PC-3 (cell line): ENCODE results near the gene C14orf119. TPM values are rescaled to one million over a fixed set of nuclear protein-coding genes. Genes with fewer than 3 reads are reported as not detected.

Source experiments
- ATAC-seq: fragments of 200-7000 bp; cut with Tn5 transposase; 2 replicates; pipeline ENCODE4 v1.9.1; 2020; ENCODE audit warnings: mild to moderate bottlenecking, moderate library complexity
- BruUV-seq: library from RNA; stranded (reverse); fragments of 400-500 nt; replicated peaks from 2 replicates; lab custom pipeline; 2021; lab: Mats Ljungman, UMichigan
- CTCF ChIA-PET: fragments of 300-600 bp; sonication (Branson Sonifier 250); formaldehyde crosslinking; loops from one replicate; lab custom pipeline; 2022; ENCODE audit warnings: antibody characterized with exemption; lab: Charles Lee
- POLR2A ChIA-PET: fragments of 300-600 bp; sonication (Branson Sonifier 250); formaldehyde crosslinking; loops from one replicate; lab custom pipeline; 2022; ENCODE audit warnings: antibody characterized with exemption; ENCODE audit not compliant: unreplicated experiment; lab: Charles Lee
- DNase-seq: peaks from one replicate; pipeline ENCODE4 v3.0.0-alpha.2; 2015
- H2AFZ ChIP-seq: fragments of 300-600 bp; sonication (generic); 2 replicates; pipeline ENCODE4 v1.6.0; 2016; ENCODE audit warnings: antibody characterized with exemption, low read length
- H3F3A ChIP-seq: fragments of 300-600 bp; sonication (generic); one replicate; pipeline ENCODE4 v1.6.0; 2017; ENCODE audit warnings: antibody characterized with exemption, low read length, control low read depth, mild to moderate bottlenecking; ENCODE audit not compliant: unreplicated experiment
- H3K27ac ChIP-seq: fragments of 300-600 bp; sonication (generic); 2 replicates; pipeline ENCODE4 v1.5.1; 2016; ENCODE audit warnings: mild to moderate bottlenecking, low read length
- H3K27me3 ChIP-seq: fragments of 300-600 bp; sonication (generic); 2 replicates; pipeline ENCODE4 v1.6.1; 2016; ENCODE audit warnings: low read length, mixed read lengths
- H3K36me3 ChIP-seq: fragments of 300-600 bp; sonication (generic); 2 replicates; pipeline ENCODE4 v1.6.1; 2016; ENCODE audit warnings: low read depth, mixed run types, low read length, mixed read lengths
- H3K4me1 ChIP-seq: fragments of 300-600 bp; sonication (generic); 2 replicates; pipeline ENCODE4 v1.5.1; 2016; ENCODE audit warnings: low read length; ENCODE audit not compliant: insufficient read depth
- H3K4me2 ChIP-seq: fragments of 300-600 bp; sonication (generic); 2 replicates; pipeline ENCODE4 v1.6.0; 2016; ENCODE audit warnings: low read length
- H3K4me3 ChIP-seq: fragments of 300-600 bp; sonication (generic); 2 replicates; pipeline ENCODE4 v1.5.1; 2016; ENCODE audit warnings: mild to moderate bottlenecking, low read length, mixed read lengths
- H3K79me2 ChIP-seq: fragments of 300-600 bp; sonication (generic); 2 replicates; pipeline ENCODE4 v1.6.1; 2017; ENCODE audit warnings: low read length, mixed read lengths
- H3K9ac ChIP-seq: fragments of 300-600 bp; sonication (generic); 2 replicates; pipeline ENCODE4 v1.6.0; 2016; ENCODE audit warnings: mild to moderate bottlenecking, low read length
- H3K9me2 ChIP-seq: fragments of 300-600 bp; sonication (generic); replicated peaks from 2 replicates; pipeline ENCODE4 v1.6.1; 2016; ENCODE audit warnings: mixed run types, low read length, mixed read lengths
- H3K9me3 ChIP-seq: fragments of 300-600 bp; sonication (generic); 2 replicates; pipeline ENCODE4 v1.6.1; 2016; ENCODE audit warnings: low read length, mixed read lengths
- H4K20me1 ChIP-seq: fragments of 300-600 bp; sonication (generic); 2 replicates; pipeline ENCODE4 v1.6.1; 2016; ENCODE audit warnings: low read length, mixed read lengths
- CTCF ChIP-seq: fragments of 300-600 bp; sonication (generic); conservative IDR thresholded peaks from 2 replicates; pipeline ENCODE4 v1.5.1; 2017; ENCODE audit warnings: antibody characterized with exemption, low read depth, mild to moderate bottlenecking, low read length
- EZH2 ChIP-seq: fragments of 300-600 bp; sonication (generic); IDR thresholded peaks from one replicate; pipeline ENCODE4 v1.6.1; 2017; ENCODE audit warnings: antibody characterized with exemption, mild to moderate bottlenecking, low read length; ENCODE audit not compliant: unreplicated experiment
- EZH2phosphoT487 ChIP-seq: fragments of 300-600 bp; sonication (generic); IDR thresholded peaks from 2 replicates; pipeline ENCODE4 v1.6.1; 2018; ENCODE audit warnings: mild to moderate bottlenecking, antibody characterized with exemption, low read length, borderline replicate concordance
- intact Hi-C: fragments of 100-400 bp; cut with micrococcal nuclease; formaldehyde crosslinking; loops from 2 replicates; pipeline ENCODE4 v1.9.0; 2023
- total RNA-seq: library from RNA; depleted of rRNA; stranded (reverse); fragments of >200 nt; gene quantifications from 2 replicates; pipeline ENCODE4 v1.2.3, GENCODE V29; 2014

Gene C14orf119
- total RNA-seq, 1 experiment from 2014 or later: 49.6 TPM

- no TSS peak for BruUV-seq
- no peak for ATAC-seq
These were observed 35.6 kb downstream of the C14orf119 start for GRCh38 chr14:23130871-23131270.

GRCh38 chr14:23131482-23131881 is 36.2 kb downstream of the C14orf119 start:
- H3K79me2 ChIP-seq: no peaks in the 10 kb centered on the region
- H3K9me3 ChIP-seq: no peaks in the 10 kb centered on the region
- no peak for DNase-seq
- no peaks in the 10 kb centered on the region for H3K9me2 ChIP-seq
- ChIA-PET POLR2A (no interaction called here), CTCF (no interaction called here)
- peaks cover 14% of the 10 kb centered on the region for H3K4me1 ChIP-seq
- H3K36me3 ChIP-seq: no peaks in the 10 kb centered on the region
- no peak overlapping the region for H2AFZ ChIP-seq
- H3K27ac ChIP-seq: no peak overlapping the region
- no peaks in the 10 kb centered on the region for H3F3A ChIP-seq
- no peak for TF ChIP-seq EZH2
- TF ChIP-seq CTCF: no peak
- no peak for TF ChIP-seq EZH2phosphoT487
- ATAC-seq: no peak
- H3K4me2 ChIP-seq: no peak overlapping the region
- no peak overlapping the region for H3K9ac ChIP-seq
- H3K27me3 ChIP-seq: no peaks in the 10 kb centered on the region
- H3K4me3 ChIP-seq: no peak overlapping the region
- BruUV-seq: no TSS peak
- intact Hi-C loops: no loop called here
- H4K20me1 ChIP-seq: no peaks in the 10 kb centered on the region

More at GRCh38 chr14:23130871-23131270, 35.6 kb downstream of the C14orf119 start:
- Histone ChIP-seq H3K4me3 (no peak overlapping the region), H3K4me1 (peaks cover 14% of the 10 kb centered on the region), H4K20me1 (no peaks in the 10 kb centered on the region), H3K9ac (no peak overlapping the region), H3F3A (no peaks in the 10 kb centered on the region), H3K79me2 (no peaks in the 10 kb centered on the region), H3K4me2 (no peak overlapping the region), H2AFZ (no peak overlapping the region), H3K27me3 (no peaks in the 10 kb centered on the region), H3K9me3 (no peaks in the 10 kb centered on the region), H3K27ac (no peak overlapping the region), H3K9me2 (no peaks in the 10 kb centered on the region), H3K36me3 (no peaks in the 10 kb centered on the region)
- DNase-seq: no peak
- POLR2A ChIA-PET: no interaction called here
- intact Hi-C loops: no loop called here
- CTCF ChIA-PET: interaction anchor here (1.5 kb wide), 1 partner anchor 10 kb away, joined by 8 read pairs; no protein-coding TSS in a partner anchor
- no peak for TF ChIP-seq EZH2
- TF ChIP-seq CTCF: no peak
- TF ChIP-seq EZH2phosphoT487: no peak

- Histone ChIP-seq H3K27ac (no peak overlapping the region), H3K4me3 (no peak overlapping the region), H4K20me1 (no peaks in the 10 kb centered on the region), H3K27me3 (no peaks in the 10 kb centered on the region), H3K36me3 (no peaks in the 10 kb centered on the region), H3K9ac (no peak overlapping the region), H3F3A (no peaks in the 10 kb centered on the region), H3K79me2 (no peaks in the 10 kb centered on the region), H3K4me1 (peaks cover 16% of the 10 kb centered on the region), H3K4me2 (no peak overlapping the region), H2AFZ (no peak overlapping the region), H3K9me3 (no peaks in the 10 kb centered on the region), H3K9me2 (no peaks in the 10 kb centered on the region)
- no peak for DNase-seq
- BruUV-seq: no TSS peak
- ChIA-PET POLR2A (no interaction called here), CTCF (no interaction called here)
- intact Hi-C loops: no loop called here
- no peak for ATAC-seq
- TF ChIP-seq CTCF (no peak), EZH2 (no peak), EZH2phosphoT487 (no peak)
These were observed 37.7 kb downstream of the C14orf119 start for GRCh38 chr14:23132970-23133369.
